Kidney (tissue), 14 donors: ENCODE results near the gene SCP2. TPM values are rescaled to one million over a fixed set of nuclear protein-coding genes. Genes with fewer than 3 reads are reported as not detected.

Experiments
- DNase-seq, 5 donors: peaks; one replicate each; pipeline ENCODE4 v3.0.0-alpha.2; 2013 to 2020
- FAIRE-seq: peaks from 2 replicates; lab custom pipeline; 2012; peaks lifted over from hg19 to GRCh38; lab: Jason Lieb, UNC
- H3K27ac ChIP-seq, 2 donors: one replicate each; pipeline ENCODE4 v1.7.0; 2013; ENCODE audit warnings: low read depth in 2 of 2, low read length in 2 of 2, inconsistent platforms in 1 of 2
- H3K27me3 ChIP-seq: one replicate; pipeline ENCODE4 v1.7.1; 2013; ENCODE audit warnings: low read length, inconsistent platforms; ENCODE audit not compliant: control insufficient read depth, insufficient read depth
- H3K36me3 ChIP-seq, 3 donors: one replicate each; pipeline versions ENCODE4 v1.7.0 to v1.7.1; 2013; ENCODE audit warnings: low read length in 3 of 3, control low read depth in 1 of 3, inconsistent platforms in 1 of 3; ENCODE audit not compliant: insufficient read depth in 3 of 3, control insufficient read depth in 2 of 3
- H3K4me1 ChIP-seq, 3 donors: one replicate each; pipeline versions ENCODE4 v1.7.0 to v1.7.1; 2013; ENCODE audit warnings: low read length in 3 of 3, inconsistent platforms in 1 of 3, low read depth in 1 of 3; ENCODE audit not compliant: control insufficient read depth in 2 of 3, insufficient read depth in 2 of 3
- H3K4me3 ChIP-seq, 3 donors: one replicate each; pipeline versions ENCODE4 v1.7.0 to v1.8.1; 2013; ENCODE audit warnings: low read length in 3 of 3, control low read depth in 1 of 3, inconsistent platforms in 1 of 3
- H3K9ac ChIP-seq, 3 donors: one replicate each; pipeline versions ENCODE4 v1.7.0 to v1.7.1; 2013; ENCODE audit warnings: low read length in 3 of 3, control low read depth in 1 of 3, inconsistent platforms in 1 of 3
- H3K9me3 ChIP-seq, 3 donors: one replicate each; pipeline versions ENCODE4 v1.7.0 to v1.7.1; 2013; ENCODE audit warnings: low read length in 3 of 3, control low read depth in 1 of 3, inconsistent platforms in 1 of 3; ENCODE audit not compliant: control insufficient read depth in 2 of 3, insufficient read depth in 1 of 3
- intact Hi-C: fragments of 100-400 bp; cut with DNase I; formaldehyde crosslinking; loops from one replicate; pipeline ENCODE4 v1.11.1; 2022
- polyA plus RNA-seq: library from polyadenylated mRNA; stranded (reverse); fragments of 350-450 nt; fragmentation: Illumina TruSeq; extraction: RNeasy Lipid Tissue Mini Kit (QIAGEN cat#74804); gene quantifications from one replicate; pipeline ENCODE4 v1.2.3, GENCODE V29; 2014; ENCODE audit warnings: low read depth, low replicate concordance; ENCODE audit not compliant: insufficient read depth
- total RNA-seq: library from RNA; stranded (reverse); fragmentation: NEBNext Ultra II Directional; extraction: Animal tissue kit (Norgen Biotek cat#: 25700); gene quantifications from one replicate; pipeline ENCODE4 v1.2.1, GENCODE V29; 2021
- TF ChIP-seq, protein P1 (sequence below): IDR thresholded peaks from 3 replicates; pipeline ENCODE4 v1.5.1; 2012; ENCODE audit warnings: mild to moderate bottlenecking, moderate library complexity, borderline replicate concordance; ENCODE audit not compliant: insufficient read depth; ENCODE audit errors: extremely low read depth
- donor health status: control.
- donor health status: control.
- donor health status: control.
- donor health status: control.
- donor health status: control.
- donor health status: DM: yes; HTN: yes; CAD: no.
- donor health status: Normal renal cell carcinoma (clear cell type).

The SCP2 gene
- total and polyA plus RNA-seq, 2 donors from 2014 or later = 168 to 226 TPM

DNA sequence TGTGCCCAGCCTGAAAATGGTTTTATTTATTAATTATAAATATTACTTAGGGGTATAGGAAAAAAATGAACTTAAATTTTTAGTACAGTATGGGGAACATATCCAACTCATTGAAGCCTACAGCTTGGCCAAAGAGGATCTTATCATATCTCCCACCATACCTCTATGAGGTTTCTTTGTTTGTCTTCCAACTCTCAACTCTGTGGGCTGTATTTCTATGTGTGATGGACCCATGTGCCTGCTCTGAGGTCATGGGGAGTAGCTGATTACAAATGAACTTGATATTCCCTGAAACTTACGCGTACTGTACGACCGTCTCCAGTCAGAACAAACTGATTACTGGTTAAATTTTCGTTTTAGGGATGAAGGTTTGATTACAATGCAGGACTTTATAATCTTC lies 93.5 kb downstream of the SCP2 start:
- intact Hi-C loops = no loop called here
- Histone ChIP-seq H3K9ac (no peak overlapping the region), H3K9me3 (no peaks in the 10 kb centered on the region), H3K36me3 (no peaks in the 10 kb centered on the region), H3K4me1 (peaks cover 0 to 6% (median 4%) of the 10 kb centered on the region in 3 donors), H3K4me3 (no peak overlapping the region), H3K27ac (no peak overlapping the region), H3K27me3 (no peaks in the 10 kb centered on the region)
- DNase-seq (no peak), FAIRE-seq (no peak)
- TF ChIP-seq, protein P1, sequence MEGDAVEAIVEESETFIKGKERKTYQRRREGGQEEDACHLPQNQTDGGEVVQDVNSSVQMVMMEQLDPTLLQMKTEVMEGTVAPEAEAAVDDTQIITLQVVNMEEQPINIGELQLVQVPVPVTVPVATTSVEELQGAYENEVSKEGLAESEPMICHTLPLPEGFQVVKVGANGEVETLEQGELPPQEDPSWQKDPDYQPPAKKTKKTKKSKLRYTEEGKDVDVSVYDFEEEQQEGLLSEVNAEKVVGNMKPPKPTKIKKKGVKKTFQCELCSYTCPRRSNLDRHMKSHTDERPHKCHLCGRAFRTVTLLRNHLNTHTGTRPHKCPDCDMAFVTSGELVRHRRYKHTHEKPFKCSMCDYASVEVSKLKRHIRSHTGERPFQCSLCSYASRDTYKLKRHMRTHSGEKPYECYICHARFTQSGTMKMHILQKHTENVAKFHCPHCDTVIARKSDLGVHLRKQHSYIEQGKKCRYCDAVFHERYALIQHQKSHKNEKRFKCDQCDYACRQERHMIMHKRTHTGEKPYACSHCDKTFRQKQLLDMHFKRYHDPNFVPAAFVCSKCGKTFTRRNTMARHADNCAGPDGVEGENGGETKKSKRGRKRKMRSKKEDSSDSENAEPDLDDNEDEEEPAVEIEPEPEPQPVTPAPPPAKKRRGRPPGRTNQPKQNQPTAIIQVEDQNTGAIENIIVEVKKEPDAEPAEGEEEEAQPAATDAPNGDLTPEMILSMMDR = no peak

DNA sequence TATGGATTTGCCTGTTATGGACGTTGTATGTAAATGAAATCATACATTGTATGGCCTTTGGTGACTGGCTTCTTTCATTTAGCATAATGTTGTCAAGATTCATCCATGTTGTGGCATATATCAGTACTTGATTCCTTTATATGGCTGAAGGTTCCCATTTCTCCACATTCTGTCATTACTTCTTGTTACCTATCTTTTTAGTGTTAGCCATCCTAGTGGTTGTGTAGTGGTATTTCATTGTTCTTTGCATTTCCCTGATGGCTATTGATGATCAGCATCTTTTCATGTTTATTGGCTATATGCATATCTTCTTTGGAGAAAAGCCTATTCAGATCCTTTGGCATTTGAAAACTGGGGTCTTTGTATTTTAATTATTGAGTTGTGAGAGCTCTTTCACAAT lies 95.1 kb downstream of the SCP2 start:
- Histone ChIP-seq H3K9ac (no peak overlapping the region), H3K4me3 (no peak overlapping the region), H3K4me1 (peaks cover 0 to 4% (median 0%) of the 10 kb centered on the region in 3 donors), H3K36me3 (no peaks in the 10 kb centered on the region), H3K27ac (no peak overlapping the region), H3K9me3 (no peaks in the 10 kb centered on the region), H3K27me3 (no peaks in the 10 kb centered on the region)
- FAIRE-seq (no peak), DNase-seq (no peak)
- intact Hi-C loops = no loop called here
- TF ChIP-seq, protein P1 = no peak

DNA sequence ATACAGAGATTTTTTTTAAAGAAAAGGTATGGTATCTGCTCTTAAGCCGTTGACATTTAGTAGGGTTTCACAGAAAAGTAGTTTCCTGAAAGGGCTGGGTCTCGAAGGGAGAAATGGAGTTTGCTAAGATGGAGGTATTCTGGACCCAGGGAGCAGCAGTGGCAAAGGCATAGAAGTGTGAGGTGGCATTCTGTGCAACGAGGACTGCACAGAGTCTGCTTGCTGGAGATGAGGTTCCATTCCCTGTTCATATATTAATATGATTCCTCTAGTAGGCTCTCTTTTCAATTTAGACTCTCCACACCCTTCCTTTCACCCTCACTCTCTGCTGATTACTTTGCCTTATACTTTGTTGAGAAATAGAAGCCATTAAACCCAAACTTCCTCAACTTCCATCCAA lies 96.5 kb downstream of the SCP2 start:
- TF ChIP-seq, protein P1 = no peak
- H3K4me3 ChIP-seq = no peak overlapping the region
- no peaks in the 10 kb centered on the region for H3K27me3 ChIP-seq
- H3K36me3 ChIP-seq = no peaks in the 10 kb centered on the region
- no peak overlapping the region for H3K27ac ChIP-seq
- H3K4me1 ChIP-seq = peaks cover 0 to 4% (median 0%) of the 10 kb centered on the region in 3 donors
- intact Hi-C loops = no loop called here
- DNase-seq (no peak), FAIRE-seq (no peak)
- H3K9me3 ChIP-seq = no peaks in the 10 kb centered on the region
- no peak overlapping the region for H3K9ac ChIP-seq

DNA sequence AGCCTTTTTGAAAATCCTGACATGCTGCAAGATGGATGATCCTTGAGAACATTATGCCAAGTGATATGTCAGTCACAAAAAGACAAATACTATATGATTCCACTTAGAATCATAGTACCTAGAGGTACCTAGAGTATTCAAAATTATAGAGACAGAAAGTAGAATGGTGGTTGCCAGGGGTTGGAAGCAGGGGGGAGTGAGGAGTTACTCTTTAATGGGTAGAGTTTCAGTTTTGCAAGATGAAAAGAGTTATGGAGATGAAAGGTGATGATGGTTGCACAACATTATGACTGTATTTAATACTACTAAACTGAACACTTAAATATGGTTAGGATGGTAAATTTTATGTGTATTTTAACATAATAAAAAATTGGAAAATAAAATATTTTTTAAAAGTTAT lies 97.0 kb downstream of the SCP2 start:
- no peak overlapping the region for H3K4me3 ChIP-seq
- DNase-seq (no peak), FAIRE-seq (no peak)
- H3K36me3 ChIP-seq = peaks cover 0 to under 1% (median 0%) of the 10 kb centered on the region in 3 donors
- TF ChIP-seq, protein P1 = no peak
- H3K9ac ChIP-seq = no peak overlapping the region
- intact Hi-C loops = no loop called here
- H3K9me3 ChIP-seq = no peaks in the 10 kb centered on the region
- no peaks in the 10 kb centered on the region for H3K27me3 ChIP-seq
- peaks cover 0 to 4% (median 0%) of the 10 kb centered on the region in 3 donors for H3K4me1 ChIP-seq
- no peak overlapping the region for H3K27ac ChIP-seq
